ENCODE data around the gene CFC1B.
"Not testable (repeated sequence)": the region's sequence is repeated elsewhere in the genome, so short reads cannot be mapped to it uniquely, and the experiment has no call there.

- TF ChIP-seq, protein P1, sequence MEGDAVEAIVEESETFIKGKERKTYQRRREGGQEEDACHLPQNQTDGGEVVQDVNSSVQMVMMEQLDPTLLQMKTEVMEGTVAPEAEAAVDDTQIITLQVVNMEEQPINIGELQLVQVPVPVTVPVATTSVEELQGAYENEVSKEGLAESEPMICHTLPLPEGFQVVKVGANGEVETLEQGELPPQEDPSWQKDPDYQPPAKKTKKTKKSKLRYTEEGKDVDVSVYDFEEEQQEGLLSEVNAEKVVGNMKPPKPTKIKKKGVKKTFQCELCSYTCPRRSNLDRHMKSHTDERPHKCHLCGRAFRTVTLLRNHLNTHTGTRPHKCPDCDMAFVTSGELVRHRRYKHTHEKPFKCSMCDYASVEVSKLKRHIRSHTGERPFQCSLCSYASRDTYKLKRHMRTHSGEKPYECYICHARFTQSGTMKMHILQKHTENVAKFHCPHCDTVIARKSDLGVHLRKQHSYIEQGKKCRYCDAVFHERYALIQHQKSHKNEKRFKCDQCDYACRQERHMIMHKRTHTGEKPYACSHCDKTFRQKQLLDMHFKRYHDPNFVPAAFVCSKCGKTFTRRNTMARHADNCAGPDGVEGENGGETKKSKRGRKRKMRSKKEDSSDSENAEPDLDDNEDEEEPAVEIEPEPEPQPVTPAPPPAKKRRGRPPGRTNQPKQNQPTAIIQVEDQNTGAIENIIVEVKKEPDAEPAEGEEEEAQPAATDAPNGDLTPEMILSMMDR (IDR thresholded peaks at IDR 0.05): not testable (repeated sequence)
- not testable (repeated sequence) for TF ChIP-seq POLR2AphosphoS5 (IDR thresholded peaks at IDR 0.05; ENCODE audit: insufficient read depth in 1 of 2, low read depth in 1 of 2)
Observed at GRCh38 chr2:130536654-130537053, 15.6 kb downstream of the CFC1B start.

Measured in vagina (tissue), 2 donors.